Glomerular visceral epithelial cell (primary cell): ENCODE data around the gene PID1.

Experiments
- DNase-seq: peaks from one replicate; pipeline ENCODE4 v3.0.0-alpha.2; 2016; ENCODE audit errors: extremely low spot score

The PID1 gene

GRCh38 chr2:229022071-229022470, 249.0 kb downstream of the PID1 start:
- DNase-seq: no peak

DNA sequence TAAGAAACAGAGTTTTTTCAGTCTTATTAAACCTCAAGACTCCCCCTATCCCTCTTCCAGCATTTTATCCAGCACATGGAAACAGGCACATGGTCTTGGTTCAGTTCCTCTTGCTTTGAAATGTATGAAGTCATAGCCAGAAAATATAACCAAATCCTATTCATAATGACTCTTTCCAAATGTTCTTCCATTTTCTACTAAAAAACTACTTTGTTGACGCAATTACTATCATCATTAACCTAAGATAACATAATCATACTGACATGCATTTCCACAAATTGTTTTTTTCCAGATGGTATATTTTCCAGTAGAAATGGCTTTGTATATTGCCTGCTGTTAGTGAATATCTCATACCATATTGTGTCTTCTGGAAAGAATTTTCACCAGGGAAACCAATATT, 261.3 kb downstream of the PID1 start:
- DNase-seq: no peak

- no peak for DNase-seq
Measured at GRCh38 chr2:229003256-229003655, 267.8 kb downstream of the PID1 start.

DNA sequence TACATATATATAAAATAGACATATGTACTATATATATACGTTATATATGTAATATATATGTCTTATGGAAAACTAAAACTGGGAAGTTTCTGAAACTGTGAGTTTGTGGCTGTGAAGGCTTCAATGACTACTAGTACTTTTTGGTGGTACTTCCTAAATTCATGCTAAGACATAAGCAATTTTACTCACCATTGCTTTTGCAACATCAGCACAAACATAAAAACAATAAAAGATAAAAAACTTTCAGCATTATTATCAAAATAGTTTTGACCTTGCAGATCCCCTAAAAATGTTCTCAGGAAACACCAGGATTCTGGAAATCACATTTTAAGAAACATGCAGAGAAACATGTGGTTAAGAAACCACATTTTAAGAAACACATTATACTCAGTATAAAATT, 269.9 kb downstream of the PID1 start:
- DNase-seq: no peak

GRCh38 chr2:228999326-228999725, 271.8 kb downstream of the PID1 start:
- no peak for DNase-seq

GRCh38 chr2:228988786-228989185, 282.3 kb downstream of the PID1 start:
- DNase-seq: no peak

DNA sequence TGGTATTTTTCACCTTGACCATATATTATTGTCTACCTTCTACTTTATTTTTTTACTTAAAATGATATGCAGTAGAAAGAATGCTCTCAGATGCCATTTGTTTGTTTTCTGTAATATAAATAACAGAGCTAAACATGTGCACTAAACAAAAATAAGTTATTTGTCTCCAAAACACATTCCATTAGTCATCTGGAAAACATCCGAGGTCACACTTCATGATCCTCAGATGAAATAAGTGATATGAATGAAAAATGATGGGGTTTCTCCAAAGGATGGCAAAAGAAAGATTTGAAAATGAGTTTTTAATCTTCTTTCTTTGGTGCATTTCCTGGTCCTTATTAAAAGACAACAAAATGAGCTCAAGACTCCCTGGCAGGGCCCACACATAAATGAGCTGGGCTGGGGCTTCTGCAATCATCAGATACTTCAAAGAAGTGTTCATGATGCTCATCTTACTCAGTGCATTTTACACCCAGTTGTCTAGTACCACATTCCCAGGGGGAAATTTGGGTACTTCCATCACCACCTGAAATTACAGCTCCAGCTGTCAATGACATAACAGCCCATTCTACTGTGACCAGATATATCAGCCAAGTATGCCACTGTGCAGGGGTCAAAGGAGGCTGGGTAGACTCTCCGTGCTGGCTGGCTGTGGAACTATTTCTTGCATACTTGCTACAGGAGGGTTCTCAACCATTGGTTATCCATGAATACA, 283.5 kb downstream of the PID1 start:
- DNase-seq: no peak

GRCh38 chr2:228986961-228987360, 284.1 kb downstream of the PID1 start:
- no peak for DNase-seq

DNA sequence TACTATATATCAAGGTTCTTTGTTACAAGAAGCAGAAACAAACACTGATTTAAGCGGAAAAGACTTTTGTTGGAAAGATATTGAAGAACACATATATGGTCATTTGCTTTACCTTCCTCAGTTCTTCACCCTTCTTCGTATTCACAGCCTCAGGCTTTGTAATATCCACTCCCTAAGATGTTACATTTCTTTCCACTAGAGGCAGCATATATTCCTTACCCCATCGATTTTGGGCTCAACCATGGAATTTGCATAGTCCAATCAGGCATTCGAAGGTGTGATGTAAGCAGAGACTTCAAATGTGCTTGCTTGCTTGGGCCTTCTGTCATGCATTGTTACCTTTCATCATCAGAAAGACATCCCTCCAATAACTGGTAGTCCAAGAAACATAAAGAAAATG, 287.4 kb downstream of the PID1 start:
- no peak for DNase-seq

DNA sequence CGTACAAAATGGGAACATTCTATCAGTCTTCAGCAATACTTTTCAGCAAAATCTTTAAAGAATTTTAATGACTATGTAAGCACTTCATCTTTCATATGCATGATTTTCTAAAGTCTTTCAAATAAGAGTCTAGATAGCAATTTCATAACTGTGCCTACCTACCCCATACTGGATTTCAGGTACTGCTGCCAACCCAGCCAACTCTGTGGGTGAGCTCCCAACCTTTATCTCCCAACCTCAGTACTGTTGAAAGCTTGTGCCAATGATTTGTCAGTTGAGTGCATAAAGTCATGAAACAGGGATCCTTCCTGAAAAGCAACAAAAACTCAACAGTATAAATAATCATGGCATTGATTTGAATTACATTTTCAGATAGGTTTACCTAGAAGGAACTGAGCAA, 296.9 kb downstream of the PID1 start:
- DNase-seq: no peak
